ENCODE measurements around the gene PKP3.

The PKP3 gene

GRCh38 chr11:449889-450808 lies 56.1 kb downstream of the PKP3 start, which contains the start of gene PTDSS2:
PTDSS2 (plus strand) TSS chr11:450279; CDS start chr11:450456, 177 bp downstream.
- peaks cover 21% of the 10 kb centered on the region for H3K36me3 ChIP-seq
- H3K4me3 ChIP-seq (ENCODE audit: low read depth, low read length) = peak within 1 kb of the TSS; percentile 85
- peak; percentile 97 for DNase-seq
- H3K27ac ChIP-seq = peak within 1 kb of the TSS; percentile 73
- TF ChIP-seq CTCF (IDR thresholded peaks at IDR 0.05; ENCODE audit: low read depth, low read length) = no peak
- no peaks in the 10 kb centered on the region for H3K9me3 ChIP-seq (ENCODE audit: severe bottlenecking)
- no peaks in the 10 kb centered on the region for H3K27me3 ChIP-seq (ENCODE audit: insufficient read depth, low read depth, severe bottlenecking)

GRCh38 chr11:450809-451451 lies 56.9 kb downstream of the PKP3 start:
- DNase-seq = peak; percentile 80
- Histone ChIP-seq H3K9me3 (ENCODE audit: severe bottlenecking) (no peaks in the 10 kb centered on the region), H3K27ac (peak overlapping the region; percentile 73), H3K4me3 (ENCODE audit: low read depth, low read length) (peak overlapping the region; percentile 85), H3K36me3 (peaks cover 21% of the 10 kb centered on the region), H3K27me3 (ENCODE audit: insufficient read depth, low read depth, severe bottlenecking) (no peaks in the 10 kb centered on the region)
- peak; percentile 63 for TF ChIP-seq CTCF (IDR thresholded peaks at IDR 0.05; ENCODE audit: low read depth, low read length)

- Histone ChIP-seq H3K27ac (no peak overlapping the region; the same call in 1 of the 2 replicates), H3K27me3 (ENCODE audit: insufficient read depth, low read depth, severe bottlenecking) (no peaks in the 10 kb centered on the region), H3K9me3 (ENCODE audit: severe bottlenecking) (no peaks in the 10 kb centered on the region), H3K36me3 (peaks cover 21% of the 10 kb centered on the region), H3K4me3 (ENCODE audit: low read depth, low read length) (no peak overlapping the region)
- no peak for DNase-seq
- TF ChIP-seq CTCF (IDR thresholded peaks at IDR 0.05; ENCODE audit: low read depth, low read length) = no peak
Observed at GRCh38 chr11:451738-452137, 57.7 kb downstream of the PKP3 start.

GRCh38 chr11:452203-452744 lies 58.3 kb downstream of the PKP3 start:
- no peak overlapping the region for H3K4me3 ChIP-seq (ENCODE audit: low read depth, low read length)
- H3K9me3 ChIP-seq (ENCODE audit: severe bottlenecking) = no peaks in the 10 kb centered on the region
- no peaks in the 10 kb centered on the region for H3K27me3 ChIP-seq (ENCODE audit: insufficient read depth, low read depth, severe bottlenecking)
- H3K36me3 ChIP-seq = peaks cover 21% of the 10 kb centered on the region
- no peak for DNase-seq
- no peak for TF ChIP-seq CTCF (IDR thresholded peaks at IDR 0.05; ENCODE audit: low read depth, low read length)
- H3K27ac ChIP-seq = no peak overlapping the region

GRCh38 chr11:452916-453527 lies 59.0 kb downstream of the PKP3 start:
- H3K27me3 ChIP-seq (ENCODE audit: insufficient read depth, low read depth, severe bottlenecking) = no peaks in the 10 kb centered on the region
- H3K27ac ChIP-seq = no peak overlapping the region
- H3K4me3 ChIP-seq (ENCODE audit: low read depth, low read length) = no peak overlapping the region
- H3K36me3 ChIP-seq = peaks cover 21% of the 10 kb centered on the region
- no peak for TF ChIP-seq CTCF (IDR thresholded peaks at IDR 0.05; ENCODE audit: low read depth, low read length)
- no peak for DNase-seq
- H3K9me3 ChIP-seq (ENCODE audit: severe bottlenecking) = no peaks in the 10 kb centered on the region

All from WERI-Rb-1 (cell line).